ENCODE results near the gene PIKFYVE. TPM values are rescaled to one million over a fixed set of nuclear protein-coding genes. Genes with fewer than 3 reads are reported as not detected.

The PIKFYVE gene
- total RNA-seq, 1 experiment from 2014 or later: 27.2 TPM

DNA sequence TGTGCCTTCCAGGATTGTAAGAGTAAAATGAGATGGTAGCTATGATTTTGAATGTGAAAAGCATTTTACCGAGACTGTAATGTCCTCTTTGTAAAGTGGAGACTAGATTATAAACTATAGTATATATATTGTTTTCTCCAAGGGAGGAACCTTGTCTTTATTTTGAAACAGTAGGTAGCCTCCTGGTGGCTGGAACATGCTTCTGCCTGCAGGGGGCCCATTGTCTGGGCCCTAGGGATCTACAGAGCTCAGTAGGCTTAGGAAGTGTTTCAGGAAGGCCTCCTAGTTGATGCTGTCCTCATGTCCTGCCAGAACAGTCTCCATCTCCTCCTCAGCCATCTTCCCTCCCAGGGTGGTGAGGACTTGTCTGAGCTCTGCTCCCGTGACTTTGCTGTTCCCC lies 3.0 kb downstream of the PIKFYVE start:
- no peak overlapping the region for H2BK12ac ChIP-seq (ENCODE audit: insufficient read length, low read depth, low read length)
- no CpG with 5 or more reads among the region's 2 CpGs for WGBS (ENCODE audit: extremely low coverage, insufficient read length, low lambda C conversion rate)
- peaks cover 18% of the 10 kb centered on the region for H3K79me2 ChIP-seq (ENCODE audit: insufficient read depth, low read length)

More for the DNA sequence above, 3.0 kb downstream of the PIKFYVE start:
- Histone ChIP-seq H3K23ac (ENCODE audit: insufficient read length, low read depth, low read length) (no peak overlapping the region), H4K20me1 (ENCODE audit: control insufficient read depth, insufficient read depth, insufficient read length) (no peaks in the 10 kb centered on the region), H3K18ac (ENCODE audit: insufficient read length, low read depth, low read length) (no peak overlapping the region), H4K5ac (ENCODE audit: insufficient read length, low read depth, low read length) (no peak overlapping the region), H2BK15ac (ENCODE audit: low read depth, low read length) (no peak overlapping the region), H2BK5ac (ENCODE audit: insufficient read length, low read length) (no peak overlapping the region), H3T11ph (ENCODE audit: low read length) (no peak overlapping the region), H3K23me2 (ENCODE audit: insufficient read length, low read depth, low read length, poor library complexity, severe bottlenecking) (peaks cover 4% of the 10 kb centered on the region), H3K4me1 (ENCODE audit: insufficient read depth, low read length) (no peaks in the 10 kb centered on the region), H4K8ac (replicated peaks; ENCODE audit: insufficient read length, low read depth, low read length) (no peak overlapping the region), H3K9ac (ENCODE audit: extremely low read depth, insufficient read length, low read length) (no peak overlapping the region), H3K27ac (ENCODE audit: insufficient read length, low read depth, low read length) (no peak overlapping the region), H2AFZ (ENCODE audit: low read length) (no peak overlapping the region), H3K56ac (ENCODE audit: insufficient read length, low read depth, low read length) (no peak overlapping the region), H3K9me3 (ENCODE audit: control insufficient read depth, low read depth, low read length) (no peaks in the 10 kb centered on the region), H3K79me1 (ENCODE audit: insufficient read depth, low read depth, low read length, poor library complexity, severe bottlenecking) (peaks cover 6% of the 10 kb centered on the region), H3K14ac (ENCODE audit: insufficient read depth, low read length) (no peak overlapping the region), H2AK5ac (ENCODE audit: insufficient read length, low read length) (no peak overlapping the region), H2BK120ac (ENCODE audit: low read depth, low read length, poor library complexity, severe bottlenecking) (no peak overlapping the region), H2BK20ac (ENCODE audit: low read depth, low read length, poor library complexity, severe bottlenecking) (no peak overlapping the region), H4K91ac (ENCODE audit: insufficient read length, low read depth, low read length) (no peak overlapping the region), H3K27me3 (ENCODE audit: insufficient read depth, low read length) (no peaks in the 10 kb centered on the region), H3K4me2 (ENCODE audit: insufficient read depth, insufficient read length, low read length) (no peak overlapping the region), H3K4ac (ENCODE audit: low read depth, low read length) (no peak overlapping the region)
- Mint-ChIP-seq H3K27ac (peak overlapping the region in 1 of 3 experiments; percentile 64; a peak in 2 of 7 replicates), H3K4me3 (no peak overlapping the region; a peak in 1 of 5 replicates), H3K9me3 (no peaks in the 10 kb centered on the region), H3K27me3 (ENCODE audit: low read depth) (no peaks in the 10 kb centered on the region), H3K4me1 (peaks cover 31 to 33% of the 10 kb centered on the region in 2 experiments), H3K36me3 (ENCODE audit: insufficient read depth in 1 of 3, low read depth in 3 of 3) (peaks cover 16 to 24% (median 24%) of the 10 kb centered on the region in 3 experiments; a peak in 6 of 7 replicates)
- DNase-seq: no peak
- TF ChIP-seq, protein P1, sequence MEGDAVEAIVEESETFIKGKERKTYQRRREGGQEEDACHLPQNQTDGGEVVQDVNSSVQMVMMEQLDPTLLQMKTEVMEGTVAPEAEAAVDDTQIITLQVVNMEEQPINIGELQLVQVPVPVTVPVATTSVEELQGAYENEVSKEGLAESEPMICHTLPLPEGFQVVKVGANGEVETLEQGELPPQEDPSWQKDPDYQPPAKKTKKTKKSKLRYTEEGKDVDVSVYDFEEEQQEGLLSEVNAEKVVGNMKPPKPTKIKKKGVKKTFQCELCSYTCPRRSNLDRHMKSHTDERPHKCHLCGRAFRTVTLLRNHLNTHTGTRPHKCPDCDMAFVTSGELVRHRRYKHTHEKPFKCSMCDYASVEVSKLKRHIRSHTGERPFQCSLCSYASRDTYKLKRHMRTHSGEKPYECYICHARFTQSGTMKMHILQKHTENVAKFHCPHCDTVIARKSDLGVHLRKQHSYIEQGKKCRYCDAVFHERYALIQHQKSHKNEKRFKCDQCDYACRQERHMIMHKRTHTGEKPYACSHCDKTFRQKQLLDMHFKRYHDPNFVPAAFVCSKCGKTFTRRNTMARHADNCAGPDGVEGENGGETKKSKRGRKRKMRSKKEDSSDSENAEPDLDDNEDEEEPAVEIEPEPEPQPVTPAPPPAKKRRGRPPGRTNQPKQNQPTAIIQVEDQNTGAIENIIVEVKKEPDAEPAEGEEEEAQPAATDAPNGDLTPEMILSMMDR (conservative IDR thresholded peaks at IDR 0.05): peak; percentile 47
